Measurements from ENCODE around the gene PLAC9.

Gene PLAC9

GRCh38 chr10:80160361-80161320, 28.1 kb downstream of the PLAC9 start:
- no peak for DNase-seq (ENCODE audit: low spot score)

DNA sequence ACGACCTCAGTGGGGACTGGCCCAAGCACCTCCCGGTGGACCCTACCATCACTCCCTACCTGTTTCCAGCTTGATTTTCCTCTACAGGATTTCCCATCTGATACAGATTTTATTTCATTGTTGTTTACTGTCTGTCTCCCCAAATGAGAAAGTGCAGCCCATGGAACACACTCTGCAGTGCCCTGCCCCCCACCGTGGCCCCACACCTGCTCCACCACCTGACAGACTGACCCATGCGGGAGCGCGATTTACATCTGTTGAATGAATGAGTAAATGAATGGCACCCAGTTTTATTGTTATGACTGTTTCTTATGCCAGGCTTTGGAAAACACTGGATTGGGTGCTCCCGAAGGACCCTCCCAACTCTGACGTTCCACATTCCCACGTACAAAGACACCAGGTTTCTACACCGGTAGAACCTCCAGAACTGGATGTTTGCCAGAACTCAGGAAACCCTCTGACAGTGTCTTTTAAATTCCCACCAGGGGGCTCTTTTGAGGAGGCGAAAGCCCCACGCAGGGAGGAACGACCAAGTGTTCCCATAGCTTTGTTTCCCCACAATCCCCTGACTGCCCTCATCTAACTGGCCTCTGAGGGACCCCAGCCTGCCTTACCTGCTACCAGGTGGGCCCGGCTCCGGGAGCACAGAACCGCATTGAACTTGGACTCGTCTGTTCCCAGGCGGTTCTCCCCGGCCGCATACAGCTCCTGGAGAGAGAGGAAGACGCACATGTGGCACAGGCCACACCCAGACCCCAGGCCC, 29.0 kb downstream of the PLAC9 start:
- DNase-seq (ENCODE audit: low spot score), result no peak

DNA sequence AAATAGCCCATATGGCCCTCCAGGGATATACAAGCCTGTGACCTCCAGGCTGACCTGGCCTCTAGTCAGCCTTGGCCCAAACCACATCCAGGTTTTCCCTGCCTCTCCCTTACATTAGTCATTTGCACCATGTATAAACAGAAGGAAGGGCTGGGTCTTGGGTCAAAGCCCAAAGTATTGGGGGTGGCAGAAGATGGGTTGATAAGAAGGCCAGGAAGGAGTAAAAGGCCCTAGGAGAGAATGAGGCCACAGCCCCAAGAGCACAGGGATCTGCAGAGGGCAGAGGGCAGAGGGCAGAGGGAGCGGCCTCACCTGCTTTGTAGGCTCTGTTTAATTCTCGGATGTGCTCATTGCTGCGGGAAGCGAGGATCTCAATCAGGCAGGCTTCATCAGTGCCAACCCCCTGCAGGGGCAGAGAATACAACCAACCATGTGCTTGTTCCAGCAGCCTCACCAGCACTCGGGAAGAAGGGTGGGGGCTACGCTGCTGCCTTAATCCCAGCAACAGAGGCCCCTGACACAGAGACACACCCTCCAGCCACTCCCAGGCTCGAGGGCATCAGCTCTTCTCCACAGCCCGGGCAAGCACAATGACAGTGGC, 31.3 kb downstream of the PLAC9 start:
- peak; percentile 42 for DNase-seq (ENCODE audit: low spot score)

GRCh38 chr10:80164596-80164995, 32.1 kb downstream of the PLAC9 start:
- no peak for DNase-seq (ENCODE audit: low spot score)

- DNase-seq (ENCODE audit: low spot score), result no peak
Observed at GRCh38 chr10:80165173-80165572, 32.6 kb downstream of the PLAC9 start.

DNA sequence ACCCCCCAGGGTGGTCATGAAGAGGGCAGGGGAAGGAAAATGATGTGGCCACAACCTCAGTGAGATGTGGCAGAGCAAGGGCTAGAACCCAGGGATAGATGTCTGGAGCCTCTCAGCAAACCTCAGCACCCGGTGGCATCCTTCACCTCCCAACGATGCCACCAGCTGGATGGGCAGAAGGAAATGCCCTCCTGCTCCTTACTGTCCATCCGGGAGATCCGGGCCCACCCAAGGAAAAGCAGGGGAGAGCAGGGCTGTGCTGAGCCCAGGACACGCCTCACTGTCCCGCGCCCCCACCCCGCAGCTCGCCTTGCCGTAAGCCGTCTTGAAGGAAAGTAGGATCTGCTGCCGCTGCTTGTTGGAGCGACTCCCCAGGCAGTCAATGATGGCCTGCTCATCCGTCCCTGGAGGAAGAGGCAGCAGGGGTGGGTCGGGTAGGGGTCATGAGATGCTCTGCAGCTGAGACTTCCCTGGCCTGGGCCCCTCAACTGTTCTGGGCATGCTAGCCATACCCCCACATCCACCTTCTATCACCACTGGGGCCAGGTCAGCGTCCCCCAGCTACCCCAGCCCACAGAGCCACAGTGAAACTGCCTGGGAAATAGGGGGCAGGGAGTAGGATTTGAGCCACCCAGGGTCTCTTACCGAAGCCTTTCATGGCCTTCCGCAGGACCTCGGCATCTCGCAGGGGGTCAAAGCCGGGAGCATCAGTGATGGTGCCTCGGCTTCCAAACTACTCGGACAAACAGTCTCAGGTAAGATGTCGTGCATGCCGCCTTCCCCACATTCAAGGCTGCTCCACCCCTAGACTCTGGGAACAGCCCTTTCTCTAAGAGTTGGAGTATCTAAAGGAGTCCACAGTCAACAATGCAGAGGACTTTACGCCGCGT, 34.3 kb downstream of the PLAC9 start:
- DNase-seq (ENCODE audit: low spot score), result no peak

- no peak for DNase-seq (ENCODE audit: low spot score)
Observed at GRCh38 chr10:80167471-80168161, 35.1 kb downstream of the PLAC9 start.

DNA sequence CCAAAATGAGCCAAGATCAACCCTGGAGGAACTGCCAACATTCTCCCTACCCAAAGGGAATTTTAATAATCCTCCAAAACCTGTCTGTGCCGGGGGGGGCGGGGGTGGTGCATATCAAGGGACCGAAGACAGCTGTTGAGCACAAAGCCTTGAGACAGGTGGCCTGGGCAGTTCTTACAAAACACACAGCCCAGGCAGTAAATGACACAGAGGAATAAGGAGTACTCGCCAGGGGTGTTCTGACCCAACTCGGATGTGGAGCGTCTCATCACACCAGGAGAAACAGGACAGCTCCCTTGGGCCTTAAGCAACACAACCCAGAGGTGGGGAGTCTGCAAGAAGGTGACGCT, 35.6 kb downstream of the PLAC9 start:
- DNase-seq (ENCODE audit: low spot score), result no peak

DNA sequence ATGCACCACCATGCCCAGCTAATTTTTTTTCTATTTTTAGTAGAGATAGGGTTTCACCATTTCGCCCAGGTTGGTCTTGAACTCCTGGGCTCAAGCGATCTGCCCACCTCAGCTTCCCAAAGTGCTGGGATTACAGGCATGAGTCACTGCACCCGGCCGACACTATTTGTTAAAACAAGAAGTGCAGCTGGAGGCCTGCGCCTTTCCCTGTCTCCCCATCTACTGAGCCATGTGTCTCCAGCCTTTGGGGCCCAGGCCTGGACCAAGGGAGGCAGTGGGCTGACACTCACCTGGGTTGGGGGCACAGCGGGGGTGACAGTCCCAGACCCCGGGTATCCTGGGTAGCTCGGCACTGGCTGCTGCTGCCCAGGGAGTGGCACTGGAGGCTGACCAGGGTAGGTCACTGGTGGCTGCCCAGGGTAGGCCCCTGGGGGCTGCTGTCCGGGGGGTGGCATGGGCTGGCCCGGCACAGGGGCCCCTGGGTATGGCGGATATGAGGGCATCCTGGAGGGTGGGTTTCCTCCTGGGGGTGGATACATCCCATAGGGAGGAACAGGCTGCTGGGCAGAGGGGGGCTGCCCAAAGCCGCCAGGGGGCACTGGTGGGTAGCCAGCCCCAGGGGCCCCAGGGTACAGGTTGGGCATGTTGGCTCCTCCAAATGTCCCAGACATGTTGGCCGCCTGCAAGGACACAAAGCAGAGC, 36.3 kb downstream of the PLAC9 start:
- DNase-seq (ENCODE audit: low spot score), result no peak

GRCh38 chr10:80170026-80170425, 37.5 kb downstream of the PLAC9 start:
- no peak for DNase-seq (ENCODE audit: low spot score)

DNA sequence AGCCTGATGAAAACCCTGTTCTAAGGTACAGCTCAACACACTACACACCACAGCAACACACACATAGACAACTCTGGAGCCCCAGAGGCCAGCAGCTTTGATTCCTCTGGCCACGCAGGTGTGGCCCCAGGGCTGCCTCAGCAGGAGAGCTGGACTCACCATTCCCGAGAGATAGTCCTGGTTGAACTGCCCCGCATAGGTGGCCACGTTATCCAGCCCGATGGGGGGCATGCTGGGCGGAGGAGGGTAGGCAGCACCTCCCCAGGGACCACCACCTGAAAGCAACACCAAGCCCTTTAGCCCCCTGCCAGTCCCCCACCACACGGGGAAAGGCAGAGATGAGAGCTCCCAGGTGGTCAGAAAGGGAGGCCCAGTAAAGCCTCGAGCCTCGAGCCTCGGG, 38.1 kb downstream of the PLAC9 start:
- no peak for DNase-seq (ENCODE audit: low spot score)

DNA sequence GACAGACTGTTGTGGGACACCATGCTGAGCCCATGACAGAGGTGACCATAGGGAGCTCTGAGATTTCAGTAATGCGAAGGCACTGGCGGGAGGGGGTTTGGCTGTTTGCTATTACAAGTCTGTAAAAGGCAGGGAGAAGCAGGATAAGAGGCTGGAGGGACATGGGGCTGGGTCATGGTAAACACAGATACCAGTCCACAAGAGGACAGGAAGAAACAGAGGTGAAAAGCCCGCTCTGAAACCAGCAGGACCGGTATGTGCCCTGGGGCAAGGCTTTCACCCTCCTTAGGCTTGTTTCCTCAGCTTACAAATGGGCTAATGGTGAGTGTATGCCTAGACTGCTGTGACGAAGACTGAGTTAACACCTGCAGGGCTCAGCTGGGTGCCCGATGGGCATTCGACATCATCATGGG, 38.7 kb downstream of the PLAC9 start:
- DNase-seq (ENCODE audit: low spot score), result no peak

DNA sequence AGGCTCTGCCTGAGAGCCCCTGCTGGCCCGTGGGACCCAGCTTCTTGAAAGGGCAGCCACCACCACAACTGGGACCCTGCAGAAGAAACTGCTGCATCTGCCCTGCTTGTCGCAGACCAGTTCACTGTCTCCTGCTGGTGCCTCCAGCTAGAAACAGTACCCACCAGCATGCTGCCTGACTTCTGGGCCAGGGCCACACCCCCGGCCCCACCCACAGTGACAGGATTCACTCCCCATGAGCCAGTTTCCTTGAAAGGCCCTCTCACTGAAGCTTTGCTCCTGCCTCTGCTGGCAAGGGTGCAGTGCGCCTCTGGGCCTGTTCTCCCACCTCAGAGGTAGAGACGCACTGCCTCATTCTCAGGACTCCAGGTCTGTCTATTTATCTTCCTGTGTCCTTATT, 40.4 kb downstream of the PLAC9 start:
- no peak for DNase-seq (ENCODE audit: low spot score)

DNA sequence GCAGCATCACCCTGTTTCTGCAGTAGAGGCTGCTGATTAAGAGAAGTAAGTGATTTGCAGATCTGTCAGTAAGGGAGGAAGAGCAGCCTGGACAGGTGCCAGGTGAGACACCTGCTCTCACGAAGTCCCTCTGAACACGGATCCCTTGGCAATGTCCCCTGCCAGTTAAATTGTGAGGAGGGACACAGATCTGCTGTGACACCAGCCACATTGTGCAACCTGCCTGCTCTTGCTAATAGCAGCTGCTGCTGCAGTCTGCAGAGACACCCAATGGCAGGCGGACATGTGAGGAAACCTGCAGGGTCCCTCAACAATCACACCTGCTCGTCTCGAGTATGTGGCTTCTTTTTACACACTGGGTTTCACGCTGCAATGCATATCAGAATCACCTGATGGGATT, 40.9 kb downstream of the PLAC9 start:
- no peak for DNase-seq (ENCODE audit: low spot score)

GRCh38 chr10:80174641-80175395, 42.3 kb downstream of the PLAC9 start:
- DNase-seq (ENCODE audit: low spot score), result no peak

GRCh38 chr10:80176526-80176925, 44.0 kb downstream of the PLAC9 start:
- DNase-seq (ENCODE audit: low spot score), result no peak

DNA sequence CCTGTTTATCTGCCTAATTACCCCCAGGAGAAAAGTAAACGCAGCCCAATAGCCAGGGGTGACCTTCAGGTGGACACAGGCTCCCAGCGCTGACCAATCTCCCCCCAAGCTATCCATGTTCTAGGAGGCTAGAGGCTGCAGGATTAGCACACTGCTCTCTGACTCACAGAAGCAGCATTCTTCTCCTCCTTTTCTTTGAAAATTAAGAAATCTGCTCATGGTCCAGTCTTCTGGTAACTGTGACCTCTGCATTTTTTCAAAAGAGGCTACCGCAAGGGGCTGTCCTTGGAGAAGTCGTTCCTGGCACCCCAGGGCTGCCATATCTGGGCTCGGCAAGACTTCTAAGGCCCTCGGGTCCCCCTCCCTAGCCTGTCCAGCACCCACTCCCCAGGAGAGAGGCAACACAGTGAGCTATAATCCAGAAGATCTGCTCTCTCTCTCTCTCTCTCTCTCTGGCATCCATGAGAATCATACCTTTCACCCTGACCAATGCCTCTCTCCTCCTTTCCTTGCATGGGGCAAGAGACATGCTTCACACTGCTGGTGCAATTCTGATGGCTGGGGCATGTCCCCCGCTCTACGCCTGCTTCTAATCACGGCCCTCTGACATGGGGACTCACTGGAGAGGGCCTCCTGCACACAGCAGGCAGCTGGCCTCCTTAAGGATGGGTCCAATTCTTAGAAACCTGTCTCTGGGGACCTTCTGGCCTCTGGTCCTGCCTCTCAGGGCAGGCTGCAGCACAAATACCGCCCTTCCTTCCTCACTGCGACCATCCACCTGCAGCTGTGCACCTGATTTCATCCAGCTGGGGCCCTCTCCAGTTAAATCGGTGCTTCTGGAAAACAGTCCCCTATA, 45.5 kb downstream of the PLAC9 start:
- no peak for DNase-seq (ENCODE audit: low spot score)

- no peak for DNase-seq (ENCODE audit: low spot score)
Observed at GRCh38 chr10:80182986-80183385, 50.5 kb downstream of the PLAC9 start.

- DNase-seq (ENCODE audit: low spot score), result no peak
Observed at GRCh38 chr10:80183436-80183835, 50.9 kb downstream of the PLAC9 start.

All from kidney tubule cell (primary cell).